ENCODE results near the gene CCDC178.

Gene CCDC178

GRCh38 chr18:32998285-32998684 is 442.2 kb downstream of the CCDC178 start:
- TF ChIP-seq CTCF (conservative IDR thresholded peaks at IDR 0.05) (no peak), ZFX (IDR thresholded peaks at IDR 0.05) (no peak)

GRCh38 chr18:32983721-32984120 is 456.8 kb downstream of the CCDC178 start:
- H3K27ac ChIP-seq: no peak overlapping the region
- TF ChIP-seq CTCF (conservative IDR thresholded peaks at IDR 0.05): no peak
- no peak for TF ChIP-seq ZFX (IDR thresholded peaks at IDR 0.05)

More at GRCh38 chr18:32998285-32998684, 442.2 kb downstream of the CCDC178 start:
- no peak overlapping the region for H3K27ac ChIP-seq

- no peak for TF ChIP-seq ZFX (IDR thresholded peaks at IDR 0.05)
- TF ChIP-seq CTCF (conservative IDR thresholded peaks at IDR 0.05): no peak
- no peak overlapping the region for H3K27ac ChIP-seq
These were observed 459.6 kb downstream of the CCDC178 start for GRCh38 chr18:32980896-32981295.

GRCh38 chr18:32975501-32975900 is 465.0 kb downstream of the CCDC178 start:
- no peak for TF ChIP-seq ZFX (IDR thresholded peaks at IDR 0.05)

GRCh38 chr18:32975163-32975436 is 465.4 kb downstream of the CCDC178 start:
- TF ChIP-seq ZFX (IDR thresholded peaks at IDR 0.05) (no peak), CTCF (conservative IDR thresholded peaks at IDR 0.05) (no peak)
- H3K27ac ChIP-seq: no peak overlapping the region

More at GRCh38 chr18:32975501-32975900, 465.0 kb downstream of the CCDC178 start:
- no peak overlapping the region for H3K27ac ChIP-seq

GRCh38 chr18:32974421-32975162 is 465.9 kb downstream of the CCDC178 start:
- no peak for TF ChIP-seq ZFX (IDR thresholded peaks at IDR 0.05)
- no peak for TF ChIP-seq CTCF (conservative IDR thresholded peaks at IDR 0.05)
- H3K27ac ChIP-seq: no peak overlapping the region

GRCh38 chr18:32968248-32968647 is 472.3 kb downstream of the CCDC178 start:
- TF ChIP-seq ZFX (IDR thresholded peaks at IDR 0.05): no peak
- no peak for TF ChIP-seq CTCF (conservative IDR thresholded peaks at IDR 0.05)
- H3K27ac ChIP-seq: no peak overlapping the region

- no peak overlapping the region for H3K27ac ChIP-seq
- TF ChIP-seq ZFX (IDR thresholded peaks at IDR 0.05) (no peak), CTCF (conservative IDR thresholded peaks at IDR 0.05) (no peak)
These were observed 474.4 kb downstream of the CCDC178 start for GRCh38 chr18:32966141-32966540.
